K562 (cell line): ENCODE results near the gene CPT1C.

Source experiments
- CTCF ChIP-seq, 3 experiments: IDR thresholded peaks in 2 of 3; conservative IDR thresholded peaks in 1 of 3; 2 replicates each; pipeline ENCODE4 v1.5.1; 2011 to 2012; ENCODE audit warnings: low read length in 3 of 3, mild to moderate bottlenecking in 3 of 3, control low read depth in 2 of 3, improper control_type of control experiment in 1 of 3, inconsistent platforms in 1 of 3, low read depth in 1 of 3, mixed read lengths in 1 of 3, moderate library complexity in 1 of 3; ENCODE audit not compliant: insufficient read depth in 2 of 3
- JUND ChIP-seq, 2 experiments: IDR thresholded peaks; 2 replicates in 1 of 2; 3 replicates in 1 of 2; pipeline ENCODE4 v1.6.1; 2011; ENCODE audit warnings: borderline replicate concordance in 2 of 2, low read depth in 2 of 2, low read length in 2 of 2, improper control_type of control experiment in 1 of 2, missing biosample characterization in 1 of 2, missing genetic modification characterization in 1 of 2, missing genetic modification reagents in 1 of 2

GRCh38 chr19:49749055-49749716 lies 58.3 kb downstream of the CPT1C start:
- TF ChIP-seq JUND (IDR thresholded peaks at IDR 0.05; ENCODE audit: borderline replicate concordance, low read depth, low read length), result no peak
- TF ChIP-seq JUND (tag; IDR thresholded peaks at IDR 0.05; ENCODE audit: borderline replicate concordance, low read depth, low read length), result no peak
- no peak for TF ChIP-seq CTCF (IDR thresholded peaks at IDR 0.05 in 2 of 3, conservative IDR thresholded peaks at IDR 0.05 in 1 of 3; ENCODE audit: insufficient read depth in 2 of 3, low read depth in 1 of 3, low read length in 3 of 3)
